SK-N-SH treated with all-trans-retinoic acid at 6 μM for 48 hours (cell line): Measurements from ENCODE around the gene TFPT.

Experiments
- ATAC-seq: fragments of 200-7000 bp; cut with Tn5 transposase; 3 replicates; pipeline ENCODE4 v1.9.1; 2020; ENCODE audit warnings: mild to moderate bottlenecking, moderate library complexity
- ARNTL ChIP-seq: fragments of 450-650 bp; formaldehyde crosslinking; IDR thresholded peaks from 2 replicates; pipeline ENCODE4 v1.5.0; 2020; ENCODE audit warnings: low read depth, mild to moderate bottlenecking, moderate library complexity, borderline replicate concordance
- BACH2 ChIP-seq: fragments of 250-450 bp; sonication (Bioruptor Pico); IDR thresholded peaks from 2 replicates; pipeline ENCODE4 v1.9.0; 2021; ENCODE audit warnings: mild to moderate bottlenecking, borderline replicate concordance
- ESRRG ChIP-seq: fragments of 250-450 bp; sonication (Bioruptor Pico); IDR thresholded peaks from 2 replicates; pipeline ENCODE4 v1.6.1; 2021; ENCODE audit warnings: mild to moderate bottlenecking
- GLIS3 ChIP-seq: fragments of 250-450 bp; sonication (Bioruptor Pico); IDR thresholded peaks from 2 replicates; pipeline ENCODE4 v1.5.0; 2020; ENCODE audit warnings: mild to moderate bottlenecking, moderate library complexity
- ISL1 ChIP-seq: fragments of 250-450 bp; sonication (Bioruptor Pico); IDR thresholded peaks from 2 replicates; pipeline ENCODE4 v2.1.2; 2022; ENCODE audit warnings: mild to moderate bottlenecking, moderate library complexity
- OSR1 ChIP-seq: fragments of 250-450 bp; sonication (Bioruptor Pico); IDR thresholded peaks from 2 replicates; pipeline ENCODE4 v1.8.0; 2022; ENCODE audit warnings: moderate library complexity, mild to moderate bottlenecking, inconsistent platforms
- PPARA ChIP-seq: fragments of 250-450 bp; sonication (Bioruptor Pico); IDR thresholded peaks from 2 replicates; pipeline ENCODE4 v1.5.0; 2020; ENCODE audit warnings: mild to moderate bottlenecking, borderline replicate concordance
- RARB ChIP-seq: fragments of 250-450 bp; sonication (Bioruptor Pico); IDR thresholded peaks from 2 replicates; pipeline ENCODE4 v1.8.0; 2021; ENCODE audit warnings: mild to moderate bottlenecking, moderate library complexity
- SNAI2 ChIP-seq: fragments of 250-450 bp; sonication (Bioruptor Pico); IDR thresholded peaks from 2 replicates; pipeline ENCODE4 v1.5.0; 2020; ENCODE audit warnings: mild to moderate bottlenecking, moderate library complexity
- TOX ChIP-seq: fragments of 250-450 bp; sonication (Bioruptor Pico); IDR thresholded peaks from 2 replicates; pipeline ENCODE4 v1.8.0; 2021; ENCODE audit warnings: mild to moderate bottlenecking, moderate library complexity, borderline replicate concordance
- ZC3H10 ChIP-seq: fragments of 250-450 bp; sonication (Bioruptor Pico); IDR thresholded peaks from 2 replicates; pipeline ENCODE4 v1.5.1; 2021; ENCODE audit warnings: mild to moderate bottlenecking, moderate library complexity
- ZFP3 ChIP-seq: fragments of 250-450 bp; sonication (Bioruptor Pico); IDR thresholded peaks from 2 replicates; pipeline ENCODE4 v1.5.0; 2020; ENCODE audit warnings: mild to moderate bottlenecking, moderate library complexity
- ZFP30 ChIP-seq: fragments of 450-650 bp; formaldehyde crosslinking; IDR thresholded peaks from 2 replicates; pipeline ENCODE4 v1.5.0; 2022; ENCODE audit warnings: mild to moderate bottlenecking, moderate library complexity
- ZNF565 ChIP-seq: fragments of 450-650 bp; formaldehyde crosslinking; conservative IDR thresholded peaks from 2 replicates; pipeline ENCODE4 v1.5.0; 2020; ENCODE audit warnings: low read depth, mild to moderate bottlenecking, moderate library complexity
- ZNF70 ChIP-seq: fragments of 450-650 bp; formaldehyde crosslinking; IDR thresholded peaks from 2 replicates; pipeline ENCODE4 v1.5.0; 2020; ENCODE audit warnings: mild to moderate bottlenecking, moderate library complexity
- ZNF8 ChIP-seq: fragments of 450-650 bp; formaldehyde crosslinking; IDR thresholded peaks from 2 replicates; pipeline ENCODE4 v1.5.0; 2020; ENCODE audit warnings: mild to moderate bottlenecking, moderate library complexity
- TF ChIP-seq, protein P1 (sequence below): fragments of 250-450 bp; sonication (Bioruptor Pico); IDR thresholded peaks from 2 replicates; pipeline ENCODE4 v1.8.0; 2021; ENCODE audit warnings: low read depth, mild to moderate bottlenecking, moderate library complexity, borderline replicate concordance
- TF ChIP-seq, protein P2 (sequence below): fragments of 250-450 bp; sonication (Bioruptor Pico); IDR thresholded peaks from 2 replicates; pipeline ENCODE4 v1.8.0; 2020; ENCODE audit warnings: mild to moderate bottlenecking, moderate library complexity, borderline replicate concordance
- TF ChIP-seq, protein P3 (sequence below): fragments of 250-450 bp; sonication (Bioruptor Pico); IDR thresholded peaks from 2 replicates; pipeline ENCODE4 v1.5.1; 2021; ENCODE audit warnings: mild to moderate bottlenecking, moderate library complexity
- TF ChIP-seq, protein P4 (sequence below): fragments of 250-450 bp; sonication (Bioruptor Pico); IDR thresholded peaks from 2 replicates; pipeline ENCODE4 v1.5.1; 2020; ENCODE audit warnings: low read depth, mild to moderate bottlenecking, moderate library complexity
- TF ChIP-seq, protein P5 (sequence below): fragments of 250-450 bp; sonication (Bioruptor Pico); IDR thresholded peaks from 2 replicates; pipeline ENCODE4 v1.5.0; 2020; ENCODE audit warnings: mild to moderate bottlenecking, moderate library complexity

TFPT gene

DNA sequence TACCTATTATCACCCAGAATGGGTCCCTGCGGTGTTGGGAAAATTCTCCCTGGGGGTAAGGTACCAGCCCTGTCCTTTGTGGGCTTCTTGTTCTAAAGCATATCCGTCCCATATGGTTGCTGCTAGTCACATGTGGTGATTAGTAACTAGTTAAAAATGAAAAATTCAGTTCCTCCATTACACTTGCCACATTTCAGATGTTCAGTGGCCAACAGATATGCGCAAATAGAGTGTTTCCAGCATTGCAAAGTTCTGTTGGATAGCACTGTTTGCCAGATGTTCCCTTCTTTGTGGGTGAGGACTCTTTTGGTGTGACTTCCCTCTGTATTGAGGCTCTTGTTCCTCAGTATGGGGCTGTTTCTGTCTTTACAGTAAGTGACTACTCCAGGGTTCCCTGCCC, 25.9 kb upstream of the TFPT start:
- TF ChIP-seq RARB (CRISPR knock-in tag) (no peak), ESRRG (no peak), ZFP3 (CRISPR knock-in tag) (no peak), ARNTL (CRISPR knock-in tag) (no peak), ZNF70 (no peak), PPARA (no peak), OSR1 (CRISPR knock-in tag) (no peak), ZNF8 (CRISPR knock-in tag) (no peak), ZNF565 (CRISPR knock-in tag) (no peak), SNAI2 (CRISPR knock-in tag) (no peak), TOX (CRISPR knock-in tag) (no peak), BACH2 (CRISPR knock-in tag) (no peak), ISL1 (CRISPR knock-in tag) (no peak), ZFP30 (no peak)
- TF ChIP-seq, protein P1, sequence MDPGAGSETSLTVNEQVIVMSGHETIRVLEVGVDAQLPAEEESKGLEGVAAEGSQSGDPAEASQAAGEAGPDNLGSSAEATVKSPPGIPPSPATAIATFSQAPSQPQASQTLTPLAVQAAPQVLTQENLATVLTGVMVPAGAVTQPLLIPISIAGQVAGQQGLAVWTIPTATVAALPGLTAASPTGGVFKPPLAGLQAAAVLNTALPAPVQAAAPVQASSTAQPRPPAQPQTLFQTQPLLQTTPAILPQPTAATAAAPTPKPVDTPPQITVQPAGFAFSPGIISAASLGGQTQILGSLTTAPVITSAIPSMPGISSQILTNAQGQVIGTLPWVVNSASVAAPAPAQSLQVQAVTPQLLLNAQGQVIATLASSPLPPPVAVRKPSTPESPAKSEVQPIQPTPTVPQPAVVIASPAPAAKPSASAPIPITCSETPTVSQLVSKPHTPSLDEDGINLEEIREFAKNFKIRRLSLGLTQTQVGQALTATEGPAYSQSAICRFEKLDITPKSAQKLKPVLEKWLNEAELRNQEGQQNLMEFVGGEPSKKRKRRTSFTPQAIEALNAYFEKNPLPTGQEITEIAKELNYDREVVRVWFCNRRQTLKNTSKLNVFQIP (CRISPR knock-in tag): no peak
- TF ChIP-seq, protein P2, sequence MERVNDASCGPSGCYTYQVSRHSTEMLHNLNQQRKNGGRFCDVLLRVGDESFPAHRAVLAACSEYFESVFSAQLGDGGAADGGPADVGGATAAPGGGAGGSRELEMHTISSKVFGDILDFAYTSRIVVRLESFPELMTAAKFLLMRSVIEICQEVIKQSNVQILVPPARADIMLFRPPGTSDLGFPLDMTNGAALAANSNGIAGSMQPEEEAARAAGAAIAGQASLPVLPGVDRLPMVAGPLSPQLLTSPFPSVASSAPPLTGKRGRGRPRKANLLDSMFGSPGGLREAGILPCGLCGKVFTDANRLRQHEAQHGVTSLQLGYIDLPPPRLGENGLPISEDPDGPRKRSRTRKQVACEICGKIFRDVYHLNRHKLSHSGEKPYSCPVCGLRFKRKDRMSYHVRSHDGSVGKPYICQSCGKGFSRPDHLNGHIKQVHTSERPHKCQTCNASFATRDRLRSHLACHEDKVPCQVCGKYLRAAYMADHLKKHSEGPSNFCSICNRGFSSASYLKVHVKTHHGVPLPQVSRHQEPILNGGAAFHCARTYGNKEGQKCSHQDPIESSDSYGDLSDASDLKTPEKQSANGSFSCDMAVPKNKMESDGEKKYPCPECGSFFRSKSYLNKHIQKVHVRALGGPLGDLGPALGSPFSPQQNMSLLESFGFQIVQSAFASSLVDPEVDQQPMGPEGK (CRISPR knock-in tag): no peak
- TF ChIP-seq, protein P3, sequence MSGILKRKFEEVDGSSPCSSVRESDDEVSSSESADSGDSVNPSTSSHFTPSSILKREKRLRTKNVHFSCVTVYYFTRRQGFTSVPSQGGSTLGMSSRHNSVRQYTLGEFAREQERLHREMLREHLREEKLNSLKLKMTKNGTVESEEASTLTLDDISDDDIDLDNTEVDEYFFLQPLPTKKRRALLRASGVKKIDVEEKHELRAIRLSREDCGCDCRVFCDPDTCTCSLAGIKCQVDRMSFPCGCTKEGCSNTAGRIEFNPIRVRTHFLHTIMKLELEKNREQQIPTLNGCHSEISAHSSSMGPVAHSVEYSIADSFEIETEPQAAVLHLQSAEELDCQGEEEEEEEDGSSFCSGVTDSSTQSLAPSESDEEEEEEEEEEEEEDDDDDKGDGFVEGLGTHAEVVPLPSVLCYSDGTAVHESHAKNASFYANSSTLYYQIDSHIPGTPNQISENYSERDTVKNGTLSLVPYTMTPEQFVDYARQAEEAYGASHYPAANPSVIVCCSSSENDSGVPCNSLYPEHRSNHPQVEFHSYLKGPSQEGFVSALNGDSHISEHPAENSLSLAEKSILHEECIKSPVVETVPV (CRISPR knock-in tag): no peak
- TF ChIP-seq, protein P4, sequence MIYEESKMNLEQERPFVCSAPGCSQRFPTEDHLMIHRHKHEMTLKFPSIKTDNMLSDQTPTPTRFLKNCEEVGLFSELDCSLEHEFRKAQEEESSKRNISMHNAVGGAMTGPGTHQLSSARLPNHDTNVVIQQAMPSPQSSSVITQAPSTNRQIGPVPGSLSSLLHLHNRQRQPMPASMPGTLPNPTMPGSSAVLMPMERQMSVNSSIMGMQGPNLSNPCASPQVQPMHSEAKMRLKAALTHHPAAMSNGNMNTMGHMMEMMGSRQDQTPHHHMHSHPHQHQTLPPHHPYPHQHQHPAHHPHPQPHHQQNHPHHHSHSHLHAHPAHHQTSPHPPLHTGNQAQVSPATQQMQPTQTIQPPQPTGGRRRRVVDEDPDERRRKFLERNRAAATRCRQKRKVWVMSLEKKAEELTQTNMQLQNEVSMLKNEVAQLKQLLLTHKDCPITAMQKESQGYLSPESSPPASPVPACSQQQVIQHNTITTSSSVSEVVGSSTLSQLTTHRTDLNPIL: no peak
- ATAC-seq: no peak

DNA sequence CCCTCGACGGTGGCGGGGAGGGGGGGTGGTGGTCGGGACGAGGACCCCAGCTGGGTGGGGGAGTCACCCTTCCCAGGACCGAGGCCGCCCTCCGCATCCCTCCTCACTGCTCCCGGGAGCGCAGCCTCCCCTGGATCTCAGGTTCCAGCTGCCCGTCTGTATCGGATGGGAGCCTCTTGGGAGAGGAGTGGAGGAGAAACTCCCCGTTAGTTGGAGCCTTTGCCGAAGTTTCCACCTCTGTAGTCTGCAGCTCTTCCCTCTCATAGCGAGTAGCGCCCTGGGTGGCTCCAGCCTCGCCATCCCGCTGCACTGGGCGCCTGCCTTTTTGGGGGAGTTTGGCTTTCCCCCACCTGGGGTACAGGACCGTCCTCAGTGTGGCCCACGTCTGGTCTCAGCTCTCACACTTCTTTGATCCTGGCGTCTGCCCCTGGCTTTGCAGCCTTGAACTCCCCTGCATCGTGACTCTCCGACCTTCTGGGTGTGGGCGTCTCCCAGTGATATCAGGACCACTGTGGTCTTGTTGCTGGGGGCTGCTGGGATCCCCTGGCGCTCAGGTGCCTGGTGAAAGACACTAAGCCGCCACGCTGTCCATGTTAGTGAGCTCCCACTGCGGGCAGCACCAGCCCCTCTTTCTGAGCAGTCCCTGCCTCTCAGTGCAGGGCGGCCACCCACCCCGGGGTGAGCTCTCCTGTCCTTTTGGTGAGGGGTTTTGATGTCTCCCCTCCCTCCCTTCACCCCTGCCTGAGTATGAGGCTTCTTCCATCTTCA, 23.2 kb upstream of the TFPT start:
- ATAC-seq: no peak
- TF ChIP-seq OSR1 (CRISPR knock-in tag) (no peak), ZFP3 (CRISPR knock-in tag) (no peak), PPARA (no peak), SNAI2 (CRISPR knock-in tag) (no peak), ESRRG (no peak), GLIS3 (CRISPR knock-in tag) (no peak), RARB (CRISPR knock-in tag) (no peak), ARNTL (CRISPR knock-in tag) (no peak), ZNF8 (CRISPR knock-in tag) (no peak), ZC3H10 (CRISPR knock-in tag) (no peak), ISL1 (CRISPR knock-in tag) (no peak), BACH2 (CRISPR knock-in tag) (no peak)
- TF ChIP-seq, protein P5, sequence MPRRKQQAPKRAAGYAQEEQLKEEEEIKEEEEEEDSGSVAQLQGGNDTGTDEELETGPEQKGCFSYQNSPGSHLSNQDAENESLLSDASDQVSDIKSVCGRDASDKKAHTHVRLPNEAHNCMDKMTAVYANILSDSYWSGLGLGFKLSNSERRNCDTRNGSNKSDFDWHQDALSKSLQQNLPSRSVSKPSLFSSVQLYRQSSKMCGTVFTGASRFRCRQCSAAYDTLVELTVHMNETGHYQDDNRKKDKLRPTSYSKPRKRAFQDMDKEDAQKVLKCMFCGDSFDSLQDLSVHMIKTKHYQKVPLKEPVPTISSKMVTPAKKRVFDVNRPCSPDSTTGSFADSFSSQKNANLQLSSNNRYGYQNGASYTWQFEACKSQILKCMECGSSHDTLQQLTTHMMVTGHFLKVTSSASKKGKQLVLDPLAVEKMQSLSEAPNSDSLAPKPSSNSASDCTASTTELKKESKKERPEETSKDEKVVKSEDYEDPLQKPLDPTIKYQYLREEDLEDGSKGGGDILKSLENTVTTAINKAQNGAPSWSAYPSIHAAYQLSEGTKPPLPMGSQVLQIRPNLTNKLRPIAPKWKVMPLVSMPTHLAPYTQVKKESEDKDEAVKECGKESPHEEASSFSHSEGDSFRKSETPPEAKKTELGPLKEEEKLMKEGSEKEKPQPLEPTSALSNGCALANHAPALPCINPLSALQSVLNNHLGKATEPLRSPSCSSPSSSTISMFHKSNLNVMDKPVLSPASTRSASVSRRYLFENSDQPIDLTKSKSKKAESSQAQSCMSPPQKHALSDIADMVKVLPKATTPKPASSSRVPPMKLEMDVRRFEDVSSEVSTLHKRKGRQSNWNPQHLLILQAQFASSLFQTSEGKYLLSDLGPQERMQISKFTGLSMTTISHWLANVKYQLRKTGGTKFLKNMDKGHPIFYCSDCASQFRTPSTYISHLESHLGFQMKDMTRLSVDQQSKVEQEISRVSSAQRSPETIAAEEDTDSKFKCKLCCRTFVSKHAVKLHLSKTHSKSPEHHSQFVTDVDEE (CRISPR knock-in tag): no peak
- TF ChIP-seq, protein P3 (CRISPR knock-in tag): no peak
- TF ChIP-seq, protein P1 (CRISPR knock-in tag): no peak
- TF ChIP-seq, all 23 proteins: peak for 0
